ENCODE results near the gene PTPN23.

GRCh38 chr3:47424434-47425382, 43.9 kb downstream of the PTPN23 start:
- no peak for TF ChIP-seq CTCF (IDR thresholded peaks at IDR 0.05; ENCODE audit: insufficient read depth, low read length, poor library complexity, severe bottlenecking)
- no peak for TF ChIP-seq EZH2phosphoT487 (conservative IDR thresholded peaks at IDR 0.05; ENCODE audit: low read length)
